HepG2 (cell line): ENCODE data around the gene KCNJ6. TPM values are rescaled to one million over a fixed set of nuclear protein-coding genes. Genes with fewer than 3 reads are reported as not detected.

Experiments used
- ATAC-seq: fragments of 200-7000 bp; cut with Tn5 transposase; 3 replicates; pipeline ENCODE4 v1.9.1; 2020; ENCODE audit warnings: mild to moderate bottlenecking, moderate library complexity
- BruUV-seq: library from RNA; stranded (reverse); fragments of 400-500 nt; replicated peaks from 2 replicates; lab custom pipeline; 2021; lab: Mats Ljungman, UMichigan
- CTCF ChIA-PET: fragments of 300-600 bp; formaldehyde crosslinking; extraction: SDS; loops from one replicate; lab custom pipeline; 2021; ENCODE audit warnings: low total read pairs, inconsistent platforms, low intra/inter-chr PET ratio; lab: Yijun Ruan, JAX
- POLR2A ChIA-PET: fragments of 350-600 bp; sonication (Branson Sonifier 250); formaldehyde crosslinking; loops from one replicate; lab custom pipeline; 2020; ENCODE audit warnings: antibody characterized with exemption, inconsistent platforms; lab: Yijun Ruan, JAX
- DNase-seq: peaks from one replicate; pipeline ENCODE4 v3.0.0-alpha.2; 2015; ENCODE audit warnings: low spot score
- FAIRE-seq: peaks from 3 replicates; lab custom pipeline; 2011; peaks lifted over from hg19 to GRCh38; lab: Jason Lieb, UNC
- H2AFZ ChIP-seq: one replicate; pipeline ENCODE4 v1.6.1; 2011; ENCODE audit warnings: low read length, inconsistent platforms
- H3K27ac ChIP-seq: fragments of 300-600 bp; 3 replicates; pipeline ENCODE4 v1.8.0; 2011; ENCODE audit warnings: mixed run types, mild to moderate bottlenecking, mixed read lengths, low read length, inconsistent platforms; ENCODE audit not compliant: insufficient read depth; ENCODE audit errors: extremely low read length
- H3K27me3 ChIP-seq, 2 experiments: fragments of 200-600 bp in 1 of 2; 2 replicates in 1 of 2; 3 replicates in 1 of 2; pipeline versions ENCODE4 v1.6.0 to v1.8.0; 2011; ENCODE audit warnings: low read length in 2 of 2, mild to moderate bottlenecking in 2 of 2, moderate library complexity in 2 of 2, inconsistent platforms in 1 of 2; ENCODE audit not compliant: insufficient read depth in 2 of 2, control insufficient read depth in 1 of 2
- H3K36me3 ChIP-seq, 2 experiments: fragments of 200-600 bp in 1 of 2; replicated peaks in 1 of 2; 2 replicates in 1 of 2; 3 replicates in 1 of 2; pipeline versions ENCODE4 v1.5.1 to v1.8.0; 2011; ENCODE audit warnings: low read length in 2 of 2, inconsistent platforms in 1 of 2; ENCODE audit not compliant: insufficient read depth in 2 of 2, control insufficient read depth in 1 of 2
- H3K4me1 ChIP-seq: 2 replicates; pipeline ENCODE4 v1.5.1; 2012; ENCODE audit warnings: low read length, inconsistent platforms; ENCODE audit not compliant: insufficient read depth
- H3K4me2 ChIP-seq: 2 replicates; pipeline ENCODE4 v1.6.0; 2011; ENCODE audit warnings: low read depth, low read length, inconsistent platforms
- H3K4me3 ChIP-seq, 3 experiments: fragments of 200-600 bp in 1 of 3; sonication (generic), shearing (Covaris generic) in 1 of 3; replicated peaks in 1 of 3; 2 replicates each; pipeline ENCODE4 v1.5.1; 2011 to 2016; ENCODE audit warnings: low read length in 3 of 3, inconsistent platforms in 2 of 3, low read depth in 2 of 3, mild to moderate bottlenecking in 2 of 3, control low read depth in 1 of 3, mixed read lengths in 1 of 3; ENCODE audit not compliant: insufficient read depth in 1 of 3
- H3K79me2 ChIP-seq: one replicate; pipeline ENCODE4 v1.6.1; 2011; ENCODE audit warnings: low read length, inconsistent platforms; ENCODE audit not compliant: insufficient read depth
- H3K9ac ChIP-seq: 2 replicates; pipeline ENCODE4 v1.6.0; 2011; ENCODE audit warnings: mild to moderate bottlenecking, low read depth, low read length, inconsistent platforms; ENCODE audit not compliant: insufficient read depth
- H3K9me3 ChIP-seq: 2 replicates; pipeline ENCODE4 v1.5.1; 2012; ENCODE audit warnings: mild to moderate bottlenecking, low read length
- H4K20me1 ChIP-seq: 2 replicates; pipeline ENCODE4 v1.6.0; 2011; ENCODE audit warnings: inconsistent platforms, mild to moderate bottlenecking, low read length, moderate library complexity; ENCODE audit not compliant: insufficient read depth
- AGO1 ChIP-seq: fragments of 200-400 bp; formaldehyde crosslinking; IDR thresholded peaks from 2 replicates; pipeline ENCODE4 v1.6.1; 2017; ENCODE audit warnings: mild to moderate bottlenecking, low read depth, low read length, moderate library complexity; ENCODE audit not compliant: poor library complexity, severe bottlenecking
- BHLHE40 ChIP-seq: IDR thresholded peaks from 2 replicates; pipeline ENCODE4 v1.6.1; 2011; ENCODE audit warnings: low read length, improper control_type of control experiment
- CEBPB ChIP-seq: IDR thresholded peaks from 2 replicates; pipeline ENCODE4 v1.6.1; 2011; ENCODE audit warnings: low read depth, low read length, improper control_type of control experiment, borderline replicate concordance
- FOSL1 ChIP-seq: sonication (generic); formaldehyde crosslinking; IDR thresholded peaks from 2 replicates; pipeline ENCODE4 v1.9.0; 2021; ENCODE audit warnings: missing genetic modification reagents, borderline replicate concordance
- JUND ChIP-seq: sonication (generic); formaldehyde crosslinking; IDR thresholded peaks from 2 replicates; pipeline ENCODE4 v1.8.0; 2022; ENCODE audit warnings: mild to moderate bottlenecking, missing genetic modification reagents
- KAT7 ChIP-seq: IDR thresholded peaks from 2 replicates; pipeline ENCODE4 v1.6.1; 2018; ENCODE audit warnings: borderline replicate concordance, missing compliant biosample characterization
- LCORL ChIP-seq, 2 experiments: fragments of 450-650 bp in 1 of 2; sonication (generic) in 1 of 2; formaldehyde crosslinking in 1 of 2; IDR thresholded peaks; 2 replicates each; pipeline versions ENCODE4 v1.5.0 to v1.6.1; 2017 to 2020; ENCODE audit warnings: antibody characterized with exemption in 1 of 2, missing genetic modification reagents in 1 of 2
- NAIF1 ChIP-seq: sonication (generic); formaldehyde crosslinking; IDR thresholded peaks from 2 replicates; pipeline ENCODE4 v1.5.0; 2020; ENCODE audit warnings: mild to moderate bottlenecking, missing genetic modification reagents, borderline replicate concordance
- NFYC ChIP-seq: IDR thresholded peaks from 2 replicates; pipeline ENCODE4 v1.6.1; 2016; ENCODE audit warnings: missing genetic modification reagents, missing compliant biosample characterization
- NR2C2 ChIP-seq: sonication (generic); formaldehyde crosslinking; IDR thresholded peaks from 2 replicates; pipeline ENCODE4 v1.4.0; 2020; ENCODE audit warnings: missing genetic modification reagents, mild to moderate bottlenecking, moderate library complexity, borderline replicate concordance
- SRF ChIP-seq: IDR thresholded peaks from 2 replicates; pipeline ENCODE4 v1.6.1; 2011; ENCODE audit warnings: mild to moderate bottlenecking, low read depth, low read length, moderate library complexity
- THRA ChIP-seq: sonication (generic); formaldehyde crosslinking; IDR thresholded peaks from 2 replicates; pipeline ENCODE4 v1.4.0; 2020; ENCODE audit warnings: missing genetic modification reagents, borderline replicate concordance
- WGBS: methylation state at CpG from one replicate; pipeline ENCODE4 v1.1.6; 2017; ENCODE audit warnings: low lambda C conversion rate; 5-methylcytosine and 5-hydroxymethylcytosine counted together
- in situ Hi-C: cut with HindIII; loops from 2 replicates; pipeline ENCODE4 v1.10.0; 2017; ENCODE audit warnings: low pct_unique_long_range_greater_than_20kb; ENCODE audit not compliant: extremely low pct_ligation_motif_present
- intact Hi-C: fragments of 100-400 bp; cut with micrococcal nuclease; formaldehyde crosslinking; loops from one replicate; pipeline ENCODE4 v1.10.0; 2022; ENCODE audit not compliant: unreplicated experiment
- polyA plus RNA-seq, 8 experiments: library from polyadenylated mRNA; depleted of rRNA in 3 of 8; stranded (reverse) in 7 of 8; unstranded in 1 of 8; fragments of >200 nt; fragmentation: Illumina TruSeq in 4 of 8; extraction: Trizol in 4 of 8; gene quantifications; 2 replicates each; pipeline versions ENCODE4 v1.2.1 to v1.2.3, GENCODE V29; 2011 to 2016; ENCODE audit warnings: low read depth in 4 of 8, missing spikeins in 1 of 8, mixed read lengths in 1 of 8; ENCODE audit not compliant: insufficient read depth in 1 of 8
- total RNA-seq, 5 experiments: library from RNA; depleted of rRNA; stranded (reverse); fragments of >200 nt; fragmentation: Illumina TruSeq; extraction: Trizol; gene quantifications; 2 replicates each; pipeline ENCODE4 v1.2.3, GENCODE V29; 2016; ENCODE audit warnings: low read depth in 1 of 5

The KCNJ6 gene
- total and polyA plus RNA-seq, 2 of the 13 experiments (the other 11 are each of a cell fraction or from before 2014, with no cell fraction given): not detected

DNA sequence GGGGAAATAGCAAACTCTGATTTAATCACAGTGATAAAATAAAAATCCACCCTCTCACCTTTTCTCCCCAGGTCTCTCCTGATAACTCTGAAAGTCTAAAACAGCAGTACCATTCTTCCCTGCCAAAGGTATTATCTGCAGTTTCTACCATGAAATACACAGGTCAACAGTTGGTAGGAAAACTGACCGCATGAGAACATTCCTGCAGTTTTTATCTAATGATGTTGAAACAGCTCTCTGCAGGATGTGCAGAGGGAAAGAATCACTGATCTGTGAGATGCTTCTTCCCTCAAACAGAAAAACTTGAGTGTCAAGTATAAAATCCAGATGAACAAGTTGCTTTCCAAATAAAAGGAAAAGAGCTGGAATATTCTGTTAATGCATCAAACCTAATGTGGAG lies 39.1 kb downstream of the KCNJ6 start:
- Histone ChIP-seq H3K27me3 (no peaks in the 10 kb centered on the region; a peak in 1 of 5 replicates), H3K4me2 (no peak overlapping the region), H3K79me2 (no peaks in the 10 kb centered on the region), H3K9me3 (no peaks in the 10 kb centered on the region), H2AFZ (no peak overlapping the region), H3K27ac (no peak overlapping the region), H3K4me3 (no peak overlapping the region), H3K4me1 (no peaks in the 10 kb centered on the region), H3K9ac (no peak overlapping the region), H3K36me3 (no peaks in the 10 kb centered on the region), H4K20me1 (no peaks in the 10 kb centered on the region)
- no peak for TF ChIP-seq FOSL1
- no peak for TF ChIP-seq JUND (CRISPR knock-in tag)
- TF ChIP-seq NFYC: no peak
- no peak for TF ChIP-seq SRF
- TF ChIP-seq KAT7 (CRISPR knock-in tag): no peak
- no peak for TF ChIP-seq LCORL (IDR thresholded peaks at IDR 0.05)
- TF ChIP-seq LCORL (CRISPR knock-in tag; IDR thresholded peaks at IDR 0.05): no peak
- no peak for TF ChIP-seq CEBPB
- TF ChIP-seq NR2C2 (CRISPR knock-in tag): no peak
- TF ChIP-seq NAIF1: no peak
- TF ChIP-seq AGO1: no peak
- no peak for TF ChIP-seq BHLHE40
- no peak for TF ChIP-seq THRA (CRISPR knock-in tag)
- 0% methylated on average over 1 of the region's 1 CpG for WGBS
- POLR2A ChIA-PET: no interaction called here
- in situ Hi-C loops: no loop called here
- ATAC-seq: no peak
- intact Hi-C loops: no loop called here
- BruUV-seq: no TSS peak
- no peak for FAIRE-seq
- no peak for DNase-seq
- CTCF ChIA-PET: no interaction called here
